GM19468 (cell line): Measurements from ENCODE around the gene ZNF485.

ENCODE experiments used
- ATAC-seq: cut with Tn5 transposase; IDR thresholded peaks from one replicate; pipeline ENCODE4 v1.9.1; 2021; ENCODE audit warnings: mild to moderate bottlenecking, moderate library complexity, moderate number of reproducible peaks; ENCODE audit not compliant: unreplicated experiment; ENCODE audit errors: extremely low read depth

Gene ZNF485

DNA sequence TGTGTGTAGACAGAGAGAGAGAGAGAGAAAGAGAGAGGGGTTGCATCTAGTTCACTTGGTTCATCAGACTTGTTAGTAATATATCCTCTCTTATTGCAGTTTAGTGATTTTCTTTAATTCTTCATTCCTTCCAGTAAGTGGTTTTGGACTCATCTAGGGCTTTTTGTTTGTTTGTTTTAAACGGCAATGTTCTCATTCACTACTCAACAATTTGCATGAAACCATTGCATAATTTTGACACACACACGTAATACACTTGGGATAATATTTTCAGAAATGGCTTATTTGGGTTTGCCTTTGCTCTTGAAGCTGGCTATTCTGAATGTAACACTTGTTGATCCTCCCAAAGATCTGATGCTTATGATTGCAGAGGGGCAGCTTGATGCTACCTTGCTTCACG, 58.8 kb downstream of the ZNF485 start:
- ATAC-seq: no peak

- ATAC-seq: no peak
Observed at GRCh38 chr10:43666552-43666951, 60.3 kb downstream of the ZNF485 start.

GRCh38 chr10:43667317-43667731, 61.1 kb downstream of the ZNF485 start:
- ATAC-seq: no peak
